NCI-H2171 (cell line): ENCODE results near the gene IGFLR1.
"Not testable (repeated sequence)": the region's sequence is repeated elsewhere in the genome, so short reads cannot be mapped to it uniquely, and the experiment has no call there.

ENCODE experiments used
- DNase-seq: peaks from one replicate; lab custom pipeline; 2025; lab: John Stamatoyannopoulos, UW

The IGFLR1 gene

DNA sequence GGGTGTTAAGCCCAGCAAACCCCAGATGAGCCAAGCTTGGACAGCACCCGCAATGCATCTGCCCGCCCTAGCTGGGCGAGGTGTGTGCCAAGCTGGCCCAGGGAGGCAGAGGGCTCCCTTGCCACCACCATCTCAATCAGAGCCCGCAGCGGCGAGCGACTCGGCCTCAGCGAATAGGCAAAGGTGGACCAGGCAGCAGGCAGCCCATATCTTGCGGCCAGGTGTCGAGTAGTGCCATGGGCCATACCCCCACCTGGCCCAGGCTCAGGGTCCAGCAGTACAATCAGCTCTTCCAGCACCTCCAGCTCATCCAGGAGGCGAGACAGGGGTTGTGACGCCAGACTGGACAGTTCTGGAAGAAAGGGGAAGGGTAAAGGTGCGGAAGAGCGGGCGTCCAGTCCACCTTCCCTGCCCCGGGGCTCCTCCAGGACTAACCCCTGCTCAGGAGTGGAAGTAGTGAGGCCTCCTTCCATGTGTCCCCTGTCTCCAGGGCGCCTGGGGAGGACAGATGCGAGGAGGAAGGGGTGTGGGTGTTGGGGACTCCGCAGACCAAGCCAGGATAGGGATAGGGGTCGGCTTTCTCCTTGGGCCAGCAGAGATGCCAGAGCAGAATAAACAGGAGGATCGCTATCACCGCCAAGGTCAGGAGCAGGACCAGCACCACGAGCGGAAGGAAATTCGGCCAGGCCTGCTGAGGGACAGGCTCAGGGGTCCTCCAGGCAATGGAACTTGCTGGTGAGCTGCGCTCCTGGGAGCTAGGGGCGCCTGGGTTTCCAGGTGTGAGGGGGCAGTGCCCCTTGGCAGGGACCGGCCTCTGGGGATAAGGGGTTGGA lies 2.8 kb downstream of the IGFLR1 start:
- no peak for DNase-seq

DNA sequence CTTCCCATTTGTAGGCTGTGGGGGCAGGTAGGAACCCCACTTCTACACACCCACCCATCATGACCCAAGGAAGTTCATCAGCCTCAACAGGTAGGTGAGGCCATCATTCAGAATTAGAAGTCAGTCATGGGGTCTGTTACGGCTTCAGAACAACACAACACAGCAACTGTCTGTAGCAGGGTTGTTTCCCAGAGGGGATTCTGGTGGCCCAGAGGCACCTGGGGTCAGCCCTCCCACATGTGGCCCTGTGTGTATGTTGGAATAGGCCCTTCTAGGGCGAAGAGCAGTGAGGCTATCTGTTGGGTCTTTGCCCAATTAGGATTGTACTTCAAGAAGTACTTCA lies 3.4 kb downstream of the IGFLR1 start:
- no peak for DNase-seq

DNA sequence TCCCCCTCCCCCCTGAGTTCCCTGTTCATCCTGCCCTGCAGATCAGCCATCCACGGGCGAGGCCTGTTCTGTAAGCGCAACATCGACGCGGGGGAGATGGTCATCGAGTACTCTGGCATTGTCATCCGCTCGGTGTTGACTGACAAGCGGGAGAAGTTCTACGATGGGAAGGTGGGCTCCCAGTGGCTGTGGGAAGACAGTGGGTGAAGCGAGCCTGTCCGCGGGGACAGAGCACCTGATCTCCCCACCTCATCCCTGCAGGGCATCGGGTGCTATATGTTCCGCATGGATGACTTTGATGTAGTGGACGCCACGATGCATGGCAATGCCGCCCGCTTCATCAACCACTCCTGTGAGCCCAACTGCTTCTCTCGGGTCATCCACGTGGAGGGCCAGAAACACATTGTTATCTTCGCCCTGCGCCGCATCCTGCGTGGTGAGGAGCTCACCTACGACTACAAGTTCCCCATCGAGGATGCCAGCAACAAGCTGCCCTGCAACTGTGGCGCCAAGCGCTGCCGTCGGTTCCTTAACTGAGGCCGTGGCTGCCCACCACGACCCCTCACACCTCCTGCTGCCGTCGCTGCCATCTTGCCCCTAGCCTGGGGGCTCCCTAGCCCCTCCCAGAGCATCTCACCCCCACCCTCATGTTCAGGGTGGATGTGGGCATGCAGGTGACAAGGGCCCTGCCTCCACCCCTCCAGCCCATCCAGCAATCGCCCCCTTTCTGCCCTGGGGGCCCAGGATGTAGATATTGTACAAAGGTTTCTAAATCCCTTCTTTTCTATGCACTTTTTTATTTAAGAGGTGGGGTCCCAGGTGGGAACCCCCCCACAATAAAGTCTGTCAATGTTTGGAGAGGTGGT lies 4.0 kb downstream of the IGFLR1 start:
- no peak for DNase-seq

DNA sequence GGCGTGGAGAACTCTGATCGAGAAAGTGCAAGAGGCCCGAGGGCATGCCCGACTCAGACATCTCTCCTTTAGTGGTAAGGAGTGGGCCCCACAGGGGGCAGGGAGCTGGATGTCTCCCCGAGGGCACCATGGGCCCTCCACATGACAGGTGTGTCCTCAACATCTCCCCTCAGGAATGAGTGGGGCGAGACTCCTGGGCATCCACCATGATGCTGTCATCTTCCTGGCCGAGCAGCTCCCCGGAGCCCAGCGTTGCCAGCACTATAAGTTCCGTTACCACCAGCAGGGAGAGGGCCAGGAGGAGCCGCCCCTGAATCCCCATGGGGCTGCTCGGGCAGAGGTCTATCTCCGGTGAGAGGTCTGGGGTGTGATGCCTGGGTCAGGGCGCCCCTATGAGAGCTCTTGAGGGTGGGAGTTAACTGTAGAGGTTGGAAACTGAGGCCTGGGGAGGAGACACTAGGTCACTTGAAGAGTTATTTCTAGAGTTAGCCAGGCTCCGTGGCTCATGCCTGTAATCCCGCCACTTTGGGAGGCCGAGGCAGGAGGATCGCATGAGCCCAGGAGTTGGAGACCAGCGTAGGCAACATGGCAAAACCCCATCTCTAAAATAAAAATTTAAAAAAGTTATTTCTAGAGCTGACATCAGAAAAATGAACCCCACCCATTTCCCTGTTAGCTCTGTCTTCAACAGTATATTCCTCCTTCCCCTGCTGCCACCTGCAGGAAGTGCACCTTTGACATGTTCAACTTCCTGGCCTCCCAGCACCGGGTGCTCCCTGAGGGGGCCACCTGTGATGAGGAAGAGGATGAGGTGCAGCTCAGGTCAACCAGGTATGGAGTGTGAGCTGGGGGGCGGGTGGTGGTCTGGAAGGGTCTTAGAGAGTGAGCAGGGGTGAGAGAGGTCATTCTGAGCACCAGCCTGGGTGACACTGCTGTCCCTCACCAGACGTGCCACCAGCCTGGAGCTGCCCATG lies 5.1 kb downstream of the IGFLR1 start:
- no peak for DNase-seq

DNA sequence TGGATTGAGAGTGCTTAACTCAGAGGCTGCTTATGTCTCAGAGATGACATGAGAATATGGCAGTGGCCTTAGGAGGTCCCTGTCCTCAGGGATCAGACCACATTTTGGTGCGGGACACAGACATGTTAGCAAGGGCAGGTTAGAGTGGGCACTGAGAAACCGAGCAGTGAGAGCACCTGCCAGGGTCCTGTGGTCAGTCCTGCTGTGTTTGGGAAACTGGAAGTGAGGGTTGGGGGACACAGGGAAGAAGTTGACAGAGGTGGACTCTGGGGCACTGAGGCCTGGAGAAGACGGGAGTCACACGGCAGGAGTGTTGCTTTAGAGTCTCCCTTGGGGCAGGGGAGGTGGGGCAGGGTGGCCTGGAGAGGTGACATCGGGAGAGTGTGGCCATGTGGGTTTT lies 7.4 kb downstream of the IGFLR1 start:
- no peak for DNase-seq

DNA sequence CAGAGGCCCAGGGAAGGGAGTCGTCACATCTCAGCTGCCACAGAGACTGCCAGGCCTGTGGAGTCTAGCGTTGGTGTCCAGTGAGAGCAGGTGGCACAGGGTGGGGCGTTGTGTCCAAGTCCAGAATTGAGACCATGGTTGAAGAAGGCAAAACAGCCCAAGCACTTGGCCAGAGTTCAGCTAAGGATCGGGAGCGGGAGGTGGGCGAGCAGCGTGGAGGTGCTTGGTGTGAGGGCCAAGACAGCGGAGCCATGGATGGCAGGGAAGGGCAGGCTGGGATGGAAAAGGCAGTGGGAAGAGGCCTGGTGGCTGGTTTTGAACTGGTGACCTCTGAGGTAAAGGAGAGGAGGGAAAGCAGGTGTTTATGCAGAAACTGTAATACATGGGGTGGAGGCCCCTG lies 8.0 kb downstream of the IGFLR1 start:
- DNase-seq, result no peak

DNA sequence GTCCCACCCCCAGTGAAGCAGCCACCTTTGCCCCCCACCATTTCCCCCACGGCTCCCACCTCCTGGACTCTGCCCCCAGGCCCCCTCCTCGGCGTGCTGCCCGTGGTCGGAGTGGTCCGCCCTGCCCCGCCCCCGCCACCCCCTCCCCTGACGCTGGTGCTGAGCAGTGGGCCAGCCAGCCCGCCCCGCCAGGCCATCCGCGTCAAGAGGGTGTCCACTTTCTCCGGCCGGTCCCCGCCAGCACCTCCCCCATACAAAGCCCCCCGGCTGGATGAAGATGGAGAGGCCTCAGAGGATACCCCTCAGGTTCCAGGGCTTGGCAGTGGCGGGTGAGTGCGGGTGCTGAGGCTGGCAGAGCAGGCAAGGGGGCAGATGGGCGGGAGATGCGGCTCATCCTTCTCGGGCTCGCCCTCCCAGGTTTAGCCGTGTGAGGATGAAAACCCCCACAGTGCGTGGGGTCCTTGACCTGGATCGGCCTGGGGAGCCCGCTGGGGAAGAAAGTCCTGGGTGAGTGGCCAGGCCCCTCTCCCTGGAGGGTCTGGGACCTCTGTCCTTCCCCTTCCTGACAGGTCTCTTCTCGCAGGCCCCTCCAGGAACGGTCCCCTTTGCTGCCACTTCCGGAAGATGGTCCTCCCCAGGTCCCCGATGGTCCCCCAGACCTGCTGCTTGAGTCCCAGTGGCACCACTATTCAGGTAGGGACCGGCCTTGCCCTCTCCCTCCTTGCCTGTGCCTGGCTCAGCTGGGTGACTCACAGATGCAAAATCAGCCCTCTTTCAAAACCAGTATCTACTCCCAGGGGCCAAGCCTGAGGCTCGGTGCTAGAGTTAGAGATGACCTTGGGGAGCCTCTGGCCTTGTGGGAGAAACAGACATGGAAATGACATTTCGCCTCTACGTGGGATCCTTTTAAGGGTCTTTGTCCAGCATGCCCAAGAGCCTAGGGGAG lies 8.8 kb downstream of the IGFLR1 start:
- no peak for DNase-seq

DNA sequence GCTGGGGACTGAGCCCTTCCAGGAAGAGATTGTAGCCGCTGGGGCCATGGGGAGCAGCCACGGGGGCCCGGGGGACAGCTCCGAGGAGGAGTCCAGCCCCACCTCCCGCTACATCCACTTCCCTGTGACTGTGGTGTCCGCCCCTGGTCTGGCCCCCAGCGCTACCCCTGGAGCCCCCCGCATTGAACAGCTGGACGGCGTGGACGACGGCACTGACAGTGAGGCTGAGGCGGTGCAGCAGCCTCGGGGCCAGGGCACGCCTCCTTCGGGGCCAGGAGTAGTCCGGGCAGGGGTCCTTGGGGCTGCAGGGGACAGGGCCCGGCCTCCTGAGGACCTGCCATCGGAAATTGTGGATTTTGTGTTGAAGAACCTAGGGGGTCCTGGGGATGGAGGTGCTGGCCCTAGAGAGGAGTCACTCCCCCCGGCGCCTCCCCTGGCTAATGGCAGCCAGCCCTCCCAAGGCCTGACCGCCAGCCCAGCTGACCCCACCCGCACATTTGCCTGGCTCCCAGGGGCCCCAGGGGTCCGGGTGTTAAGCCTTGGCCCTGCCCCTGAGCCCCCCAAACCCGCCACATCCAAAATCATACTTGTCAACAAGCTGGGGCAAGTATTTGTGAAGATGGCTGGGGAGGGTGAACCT lies 9.6 kb downstream of the IGFLR1 start:
- no peak for DNase-seq

DNA sequence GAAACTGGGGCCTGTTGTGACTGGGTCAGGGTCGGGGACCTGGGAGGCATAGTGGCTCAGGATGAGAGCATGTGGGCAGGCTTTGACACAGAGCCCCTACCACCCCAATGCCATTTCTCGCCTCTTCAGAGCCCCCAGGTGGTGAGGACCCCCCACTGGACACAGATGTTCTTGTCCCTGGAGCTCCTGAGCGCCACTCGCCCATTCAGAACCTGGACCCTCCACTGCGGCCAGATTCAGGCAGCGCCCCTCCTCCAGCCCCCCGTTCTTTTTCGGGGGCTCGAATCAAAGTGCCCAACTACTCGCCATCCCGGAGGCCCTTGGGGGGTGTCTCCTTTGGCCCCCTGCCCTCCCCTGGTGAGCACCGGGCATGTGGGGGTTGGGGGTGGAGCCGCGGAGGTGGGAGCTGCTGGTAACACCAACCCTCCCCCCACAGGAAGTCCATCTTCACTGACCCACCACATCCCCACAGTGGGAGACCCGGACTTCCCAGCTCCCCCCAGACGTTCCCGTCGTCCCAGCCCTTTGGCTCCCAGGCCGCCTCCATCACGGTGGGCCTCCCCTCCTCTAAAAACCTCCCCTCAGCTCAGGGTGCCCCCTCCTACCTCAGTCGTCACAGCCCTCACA lies 10.4 kb downstream of the IGFLR1 start:
- no peak for DNase-seq

DNA sequence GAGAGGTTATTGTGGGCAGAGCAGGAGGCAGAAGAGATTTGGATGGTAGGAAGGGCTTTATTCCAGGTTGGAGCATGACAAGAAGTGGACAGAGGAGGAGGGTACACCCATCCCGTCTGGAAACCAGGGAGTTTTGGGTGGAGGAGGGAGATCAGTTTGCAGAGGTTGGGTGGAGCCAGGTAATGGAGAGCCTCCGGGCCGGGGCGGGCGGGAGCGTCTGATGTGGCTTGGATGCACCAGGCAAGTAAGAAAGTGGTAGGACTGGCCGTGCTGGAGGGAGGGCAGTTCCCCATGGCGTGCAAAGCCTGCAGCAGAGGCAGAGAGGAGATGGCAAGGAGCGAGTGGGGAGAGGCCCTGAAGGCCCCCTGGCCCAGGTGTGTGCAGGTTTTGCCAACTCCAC lies 10.9 kb downstream of the IGFLR1 start:
- DNase-seq, result no peak

DNA sequence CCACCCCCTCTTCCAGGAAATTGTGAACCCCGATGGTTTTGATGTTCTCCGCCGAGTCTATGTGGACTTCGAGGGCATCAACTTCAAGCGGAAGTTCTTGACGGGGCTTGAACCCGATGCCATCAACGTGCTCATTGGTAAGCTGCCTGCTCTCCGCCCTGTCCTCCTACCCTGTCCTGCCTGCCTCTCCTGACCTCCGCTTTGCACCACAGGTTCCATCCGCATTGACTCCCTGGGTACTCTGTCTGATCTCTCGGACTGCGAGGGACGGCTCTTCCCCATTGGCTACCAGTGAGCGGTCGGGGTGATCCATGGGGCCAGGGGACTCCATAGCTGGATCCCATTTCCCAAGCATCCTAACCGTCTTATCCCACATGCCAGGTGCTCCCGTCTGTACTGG lies 11.9 kb downstream of the IGFLR1 start:
- DNase-seq, result no peak

DNA sequence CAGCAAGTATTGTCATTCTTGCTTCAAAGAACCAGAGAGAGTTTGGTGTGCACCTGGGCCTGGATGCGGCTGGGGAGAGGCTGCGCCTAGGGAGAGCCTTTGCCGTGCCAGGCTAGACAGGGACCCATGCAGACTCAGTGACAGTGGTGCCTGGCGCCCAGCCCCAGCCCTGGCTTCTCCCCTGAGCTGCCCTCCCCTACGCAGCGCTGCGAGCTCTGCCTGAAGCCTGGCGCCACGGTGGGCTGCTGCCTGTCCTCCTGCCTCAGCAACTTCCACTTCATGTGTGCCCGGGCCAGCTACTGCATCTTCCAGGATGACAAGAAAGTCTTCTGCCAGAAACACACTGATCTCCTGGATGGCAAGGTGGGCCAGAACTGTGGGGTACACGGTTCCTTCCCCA lies 12.5 kb downstream of the IGFLR1 start:
- no peak for DNase-seq

DNA sequence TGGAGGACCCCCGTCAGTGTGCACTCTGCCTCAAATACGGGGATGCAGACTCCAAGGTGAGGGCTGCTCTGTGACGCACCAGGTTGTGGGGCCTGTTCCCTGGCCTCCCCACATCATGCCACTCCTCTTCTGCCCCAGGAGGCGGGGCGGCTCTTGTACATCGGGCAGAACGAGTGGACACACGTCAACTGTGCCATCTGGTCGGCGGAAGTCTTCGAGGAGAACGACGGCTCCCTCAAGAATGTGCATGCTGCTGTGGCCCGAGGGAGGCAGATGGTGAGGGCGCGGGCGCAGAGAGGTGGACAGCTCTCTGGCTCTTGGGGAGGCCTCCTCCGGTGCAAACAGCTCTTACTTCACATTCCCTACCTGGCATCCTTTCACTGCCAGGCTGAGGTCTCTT lies 13.2 kb downstream of the IGFLR1 start:
- no peak for DNase-seq

DNA sequence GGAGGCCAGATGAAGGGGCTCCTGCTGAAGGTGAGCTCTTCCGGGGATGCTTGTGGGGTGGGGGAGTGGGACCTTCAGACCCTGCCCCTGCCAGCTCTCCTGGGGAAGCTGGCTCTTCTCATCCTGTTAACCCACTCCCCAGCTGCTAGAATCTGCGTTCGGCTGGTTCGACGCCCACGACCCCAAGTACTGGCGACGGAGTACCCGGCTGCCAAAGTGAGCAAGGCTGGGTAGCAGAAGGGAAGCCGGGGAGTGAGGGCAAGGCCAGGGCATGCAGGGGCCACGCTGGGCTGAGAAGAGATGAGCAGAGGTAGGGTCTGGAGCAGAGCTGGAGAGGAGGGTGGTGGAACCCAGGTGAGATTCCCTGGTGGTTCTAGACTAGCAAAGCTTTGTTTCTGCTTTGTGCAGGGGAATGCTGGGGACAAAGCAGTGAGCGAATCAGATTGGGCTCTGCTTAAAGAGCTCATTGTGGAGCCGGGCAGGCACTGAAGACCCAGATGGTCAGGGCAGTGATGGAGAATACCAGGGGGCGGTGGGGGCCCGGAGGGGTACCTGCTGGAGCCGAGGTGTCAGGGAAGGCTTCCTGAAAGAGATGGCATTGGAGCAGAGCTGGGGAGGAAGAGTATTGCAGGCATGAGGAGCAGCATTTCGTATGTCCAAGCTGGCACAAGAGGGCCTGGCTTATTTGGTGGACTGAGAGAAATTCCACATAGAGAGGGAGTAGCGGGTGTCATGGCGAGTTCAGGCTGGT lies 14.1 kb downstream of the IGFLR1 start:
- no peak for DNase-seq

DNA sequence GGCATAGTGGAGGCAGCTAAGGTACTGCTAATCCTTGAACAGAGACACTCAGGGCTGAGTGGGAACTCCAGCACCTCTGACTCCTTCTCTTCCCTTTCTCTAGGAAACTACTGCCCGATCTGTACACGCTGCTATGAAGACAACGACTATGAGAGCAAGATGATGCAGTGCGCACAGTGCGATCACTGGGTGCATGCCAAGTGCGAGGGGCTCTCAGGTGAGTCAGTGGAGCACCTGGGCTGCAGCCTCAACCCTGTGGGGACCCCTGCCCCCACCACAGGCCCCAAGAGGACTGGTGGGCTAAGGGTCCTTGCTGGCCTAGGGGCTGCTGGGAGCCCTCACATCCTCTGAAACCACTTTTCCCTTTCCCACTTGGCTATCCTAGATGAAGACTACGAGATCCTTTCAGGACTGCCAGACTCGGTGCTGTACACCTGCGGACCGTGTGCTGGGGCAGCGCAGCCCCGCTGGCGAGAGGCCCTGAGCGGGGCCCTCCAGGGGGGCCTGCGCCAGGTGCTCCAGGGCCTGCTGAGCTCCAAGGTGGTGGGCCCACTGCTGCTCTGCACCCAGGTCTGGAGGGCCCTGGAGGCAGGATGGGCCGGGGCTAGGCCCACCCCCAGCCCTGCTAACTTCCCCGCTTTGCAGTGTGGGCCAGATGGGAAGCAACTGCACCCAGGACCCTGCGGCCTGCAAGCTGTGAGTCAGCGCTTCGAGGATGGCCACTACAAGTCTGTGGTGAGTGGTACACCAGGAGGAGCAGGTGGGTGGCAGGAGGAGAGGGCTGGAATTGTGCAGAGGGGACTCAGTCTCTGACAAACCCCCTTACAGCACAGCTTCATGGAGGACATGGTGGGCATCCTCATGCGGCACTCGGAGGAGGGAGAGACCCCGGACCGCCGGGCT lies 14.9 kb downstream of the IGFLR1 start:
- no peak for DNase-seq

DNA sequence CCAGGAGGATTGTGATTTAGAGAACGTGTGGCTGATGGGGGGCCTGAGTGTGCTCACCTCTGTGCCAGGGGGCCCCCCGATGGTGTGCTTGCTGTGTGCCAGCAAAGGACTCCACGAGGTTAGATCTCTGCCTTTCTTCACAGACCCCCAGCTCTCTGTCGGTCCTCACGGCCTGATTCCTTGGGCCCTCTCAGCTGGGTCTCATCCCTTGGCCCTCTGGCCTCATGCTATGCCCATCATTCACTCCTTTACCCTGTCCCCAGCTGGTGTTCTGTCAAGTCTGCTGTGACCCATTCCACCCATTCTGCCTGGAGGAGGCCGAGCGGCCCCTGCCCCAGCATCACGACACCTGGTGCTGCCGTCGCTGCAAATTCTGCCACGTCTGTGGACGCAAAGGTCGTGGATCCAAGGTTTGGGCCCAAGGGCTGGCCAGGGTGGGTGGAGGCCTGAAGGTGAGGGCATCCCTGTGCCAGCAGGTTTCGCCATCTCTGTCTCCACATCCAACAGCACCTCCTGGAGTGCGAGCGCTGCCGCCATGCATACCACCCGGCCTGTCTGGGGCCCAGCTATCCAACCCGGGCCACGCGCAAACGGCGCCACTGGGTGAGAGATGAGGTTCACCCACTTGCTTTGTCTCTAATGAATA lies 16.9 kb downstream of the IGFLR1 start:
- DNase-seq, result no peak

DNA sequence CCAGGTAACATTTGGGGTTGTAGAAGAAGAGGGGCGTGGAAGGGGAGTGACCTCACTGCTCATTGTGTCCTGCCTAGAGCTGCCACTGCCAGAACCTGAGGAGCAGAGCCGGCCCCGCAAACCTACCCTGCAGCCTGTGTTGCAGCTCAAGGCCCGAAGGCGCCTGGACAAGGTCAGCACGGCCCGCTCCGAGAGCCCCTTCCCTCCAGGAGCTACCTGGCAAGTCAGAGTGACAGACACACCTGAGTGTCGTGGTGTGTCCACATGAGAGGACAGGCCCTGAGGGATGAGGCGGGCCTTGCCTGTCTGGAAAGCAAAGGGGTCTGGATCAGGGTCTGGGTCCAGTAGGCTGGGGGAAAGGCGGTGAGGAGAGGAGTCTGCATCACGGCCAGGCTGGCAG lies 17.7 kb downstream of the IGFLR1 start:
- no peak for DNase-seq

DNA sequence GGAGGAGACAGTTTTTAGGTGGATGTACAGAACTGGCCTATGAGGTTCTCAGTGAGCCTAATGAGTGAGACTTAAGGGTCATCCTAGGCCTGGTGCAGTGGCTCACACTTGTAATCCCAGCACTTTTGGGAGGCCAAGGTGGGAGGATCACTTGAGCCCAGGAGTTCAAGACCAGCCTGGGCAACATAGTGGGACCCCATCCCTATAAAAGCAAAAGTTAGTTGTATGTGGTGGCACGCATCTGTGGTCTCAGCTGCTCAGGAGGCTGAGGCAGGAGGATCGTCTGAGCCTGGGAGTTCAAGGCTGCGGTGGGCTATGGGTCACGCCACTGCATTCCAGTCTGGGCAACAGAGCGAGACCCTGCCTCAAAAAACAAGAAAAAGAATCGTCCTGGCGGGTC lies 18.1 kb downstream of the IGFLR1 start:
- DNase-seq, result not testable (repeated sequence)
